K562 (cell line): ENCODE results near the gene CALR3. TPM values are rescaled to one million over a fixed set of nuclear protein-coding genes. Genes with fewer than 3 reads are reported as not detected.

Source experiments
- ATF6 ChIP-seq: sonication (generic); formaldehyde crosslinking; IDR thresholded peaks from 2 replicates; pipeline ENCODE4 v1.4.0; 2020; ENCODE audit warnings: mild to moderate bottlenecking, missing genetic modification reagents
- CBFA2T2 ChIP-seq: fragments of 450-650 bp; conservative IDR thresholded peaks from 2 replicates; pipeline ENCODE4 v1.6.1; 2017; ENCODE audit warnings: mild to moderate bottlenecking
- CBFA2T3 ChIP-seq: fragments of 450-650 bp; IDR thresholded peaks from 2 replicates; pipeline ENCODE4 v1.6.1; 2017
- CHD1 ChIP-seq: fragments of 200-600 bp; sonication (generic); IDR thresholded peaks from one replicate; pipeline ENCODE4 v1.6.1; 2012; ENCODE audit warnings: mild to moderate bottlenecking, moderate library complexity, low read length, inconsistent platforms
- EP300 ChIP-seq: IDR thresholded peaks from 2 replicates; pipeline ENCODE4 v1.6.1; 2012; ENCODE audit warnings: low read length, improper control_type of control experiment
- ESRRA ChIP-seq: fragments of 450-650 bp; IDR thresholded peaks from 2 replicates; pipeline ENCODE4 v1.6.1; 2014; ENCODE audit warnings: low read depth, mild to moderate bottlenecking, moderate library complexity, borderline replicate concordance
- FOSL1 ChIP-seq: fragments of 200-800 bp; sonication (Bioruptor generic); conservative IDR thresholded peaks from 2 replicates; pipeline ENCODE4 v1.6.1; 2016; ENCODE audit warnings: missing genetic modification characterization, missing compliant biosample characterization
- GATA2 ChIP-seq: sonication (generic); formaldehyde crosslinking; IDR thresholded peaks from 2 replicates; pipeline ENCODE4 v1.4.0; 2020; ENCODE audit warnings: mild to moderate bottlenecking, missing genetic modification reagents
- HDAC2 ChIP-seq: fragments of 450-650 bp; IDR thresholded peaks from 2 replicates; pipeline ENCODE4 v1.6.1; 2016; ENCODE audit warnings: mild to moderate bottlenecking
- HIVEP1 ChIP-seq: fragments of 250-450 bp; sonication (Bioruptor Pico); IDR thresholded peaks from 2 replicates; pipeline ENCODE4 v1.4.0; 2020; ENCODE audit warnings: mild to moderate bottlenecking
- JUND ChIP-seq, 2 experiments: IDR thresholded peaks; 2 replicates in 1 of 2; 3 replicates in 1 of 2; pipeline ENCODE4 v1.6.1; 2011; ENCODE audit warnings: borderline replicate concordance in 2 of 2, low read depth in 2 of 2, low read length in 2 of 2, improper control_type of control experiment in 1 of 2, missing biosample characterization in 1 of 2, missing genetic modification characterization in 1 of 2, missing genetic modification reagents in 1 of 2
- MBD2 ChIP-seq: sonication (generic); IDR thresholded peaks from 2 replicates; pipeline ENCODE4 v1.6.1; 2016; ENCODE audit warnings: low read depth, borderline replicate concordance
- MEIS2 ChIP-seq: fragments of 450-650 bp; IDR thresholded peaks from 2 replicates; pipeline ENCODE4 v1.6.1; 2014; ENCODE audit warnings: mild to moderate bottlenecking; ENCODE audit not compliant: partially characterized antibody
- MTA2 ChIP-seq: fragments of 450-650 bp; IDR thresholded peaks from 2 replicates; pipeline ENCODE4 v1.6.1; 2016; ENCODE audit warnings: low read depth
- NR4A1 ChIP-seq, 2 experiments: fragments of 250-450 bp in 1 of 2; fragments of 450-650 bp in 1 of 2; sonication (Bioruptor Pico) in 1 of 2; IDR thresholded peaks; 2 replicates each; pipeline versions ENCODE4 v1.4.0 to v1.6.1; 2016 to 2020; ENCODE audit warnings: mild to moderate bottlenecking in 2 of 2, missing compliant biosample characterization in 1 of 2, missing genetic modification characterization in 1 of 2, moderate library complexity in 1 of 2
- ZNF639 ChIP-seq, 2 experiments: fragments of 200-800 bp in 1 of 2; sonication (Bioruptor generic) in 1 of 2; sonication (generic) in 1 of 2; formaldehyde crosslinking in 1 of 2; IDR thresholded peaks in 1 of 2; conservative IDR thresholded peaks in 1 of 2; 2 replicates each; pipeline versions ENCODE4 v1.5.0 to v1.6.1; 2016 to 2020; ENCODE audit warnings: missing compliant biosample characterization in 1 of 2, missing genetic modification characterization in 1 of 2, missing genetic modification reagents in 1 of 2
- polyA plus RNA-seq, 8 experiments: library from polyadenylated mRNA; depleted of rRNA in 4 of 8; stranded (reverse) in 5 of 8; unstranded in 3 of 8; fragments of >200 nt; fragmentation: Nextera tagmentation in 2 of 8; fragmentation: Illumina TruSeq in 1 of 8; extraction: Ambion mirVana in 2 of 8; extraction: Trizol in 1 of 8; gene quantifications; 2 replicates each; pipeline versions ENCODE4 v1.2.1 to v1.2.3, GENCODE V29; 2011 to 2014; ENCODE audit warnings: inconsistent platforms in 1 of 8, missing spikeins in 1 of 8
- total RNA-seq, 7 experiments: library from RNA; depleted of rRNA in 6 of 7; stranded (reverse); fragments of >200 nt in 6 of 7; fragmentation: Illumina TruSeq in 2 of 7; extraction: Trizol in 2 of 7; gene quantifications; 2 replicates each; pipeline versions ENCODE4 v1.2.1 to v1.2.3, GENCODE V29; 2011 to 2021; ENCODE audit warnings: low replicate concordance in 1 of 7
- TF ChIP-seq, protein P1 (sequence below): sonication (generic); formaldehyde crosslinking; IDR thresholded peaks from 2 replicates; pipeline ENCODE4 v1.8.0; 2022; ENCODE audit warnings: missing genetic modification reagents, mild to moderate bottlenecking, moderate library complexity, borderline replicate concordance
- TF ChIP-seq, protein P2 (sequence below): fragments of 450-650 bp; IDR thresholded peaks from 2 replicates; pipeline ENCODE4 v1.6.1; 2016
- TF ChIP-seq, protein P3 (sequence below), 2 experiments: fragments of 450-650 bp; IDR thresholded peaks; 2 replicates each; pipeline ENCODE4 v1.6.1; 2016

The CALR3 gene
- total and polyA plus RNA-seq, 9 of the 15 experiments (the other 6 are each of a cell fraction or from before 2014, with no cell fraction given), result 0.15 to 0.41 (median 0.22) TPM; not detected in 4

- TF ChIP-seq, protein P1, sequence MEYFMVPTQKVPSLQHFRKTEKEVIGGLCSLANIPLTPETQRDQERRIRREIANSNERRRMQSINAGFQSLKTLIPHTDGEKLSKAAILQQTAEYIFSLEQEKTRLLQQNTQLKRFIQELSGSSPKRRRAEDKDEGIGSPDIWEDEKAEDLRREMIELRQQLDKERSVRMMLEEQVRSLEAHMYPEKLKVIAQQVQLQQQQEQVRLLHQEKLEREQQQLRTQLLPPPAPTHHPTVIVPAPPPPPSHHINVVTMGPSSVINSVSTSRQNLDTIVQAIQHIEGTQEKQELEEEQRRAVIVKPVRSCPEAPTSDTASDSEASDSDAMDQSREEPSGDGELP (CRISPR knock-in tag), result peak; percentile 24; the same call in 1 of the 2 replicates
- no peak for TF ChIP-seq ATF6 (CRISPR knock-in tag)
- no peak for TF ChIP-seq FOSL1 (tag)
- TF ChIP-seq CHD1, result no peak
- TF ChIP-seq HIVEP1, result 0 out of 2 replicates have a peak, but pooled peaks have one; percentile 15
- TF ChIP-seq HDAC2, result peak; percentile 72; the same call in 1 of the 2 replicates
- TF ChIP-seq, protein P2, sequence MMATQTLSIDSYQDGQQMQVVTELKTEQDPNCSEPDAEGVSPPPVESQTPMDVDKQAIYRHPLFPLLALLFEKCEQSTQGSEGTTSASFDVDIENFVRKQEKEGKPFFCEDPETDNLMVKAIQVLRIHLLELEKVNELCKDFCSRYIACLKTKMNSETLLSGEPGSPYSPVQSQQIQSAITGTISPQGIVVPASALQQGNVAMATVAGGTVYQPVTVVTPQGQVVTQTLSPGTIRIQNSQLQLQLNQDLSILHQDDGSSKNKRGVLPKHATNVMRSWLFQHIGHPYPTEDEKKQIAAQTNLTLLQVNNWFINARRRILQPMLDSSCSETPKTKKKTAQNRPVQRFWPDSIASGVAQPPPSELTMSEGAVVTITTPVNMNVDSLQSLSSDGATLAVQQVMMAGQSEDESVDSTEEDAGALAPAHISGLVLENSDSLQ, result peak; percentile 43; the same call in 1 of the 2 replicates
- peak; percentile 72 for TF ChIP-seq GATA2
- peak; percentile 85 for TF ChIP-seq CBFA2T2
- TF ChIP-seq ESRRA, result peak; percentile 96
- peak; percentile 47 for TF ChIP-seq MEIS2
- TF ChIP-seq, protein P3, sequence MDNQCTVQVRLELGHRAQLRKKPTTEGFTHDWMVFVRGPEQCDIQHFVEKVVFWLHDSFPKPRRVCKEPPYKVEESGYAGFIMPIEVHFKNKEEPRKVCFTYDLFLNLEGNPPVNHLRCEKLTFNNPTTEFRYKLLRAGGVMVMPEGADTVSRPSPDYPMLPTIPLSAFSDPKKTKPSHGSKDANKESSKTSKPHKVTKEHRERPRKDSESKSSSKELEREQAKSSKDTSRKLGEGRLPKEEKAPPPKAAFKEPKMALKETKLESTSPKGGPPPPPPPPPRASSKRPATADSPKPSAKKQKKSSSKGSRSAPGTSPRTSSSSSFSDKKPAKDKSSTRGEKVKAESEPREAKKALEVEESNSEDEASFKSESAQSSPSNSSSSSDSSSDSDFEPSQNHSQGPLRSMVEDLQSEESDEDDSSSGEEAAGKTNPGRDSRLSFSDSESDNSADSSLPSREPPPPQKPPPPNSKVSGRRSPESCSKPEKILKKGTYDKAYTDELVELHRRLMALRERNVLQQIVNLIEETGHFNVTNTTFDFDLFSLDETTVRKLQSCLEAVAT (IDR thresholded peaks at IDR 0.05), result peak in 1 of 2 experiments; percentile 70; a peak in 1 of 4 replicates
- 0 out of 4 replicates have a peak, but pooled peaks of 1 of the 2 experiments have one; percentile 29 for TF ChIP-seq ZNF639 (CRISPR knock-in tag; conservative IDR thresholded peaks at IDR 0.05 in 1 of 2, IDR thresholded peaks at IDR 0.05 in 1 of 2)
- peak; percentile 32; the same call in 1 of the 2 replicates for TF ChIP-seq JUND (IDR thresholded peaks at IDR 0.05; ENCODE audit: borderline replicate concordance, low read depth, low read length)
- no peak; the same call in 2 of the 3 replicates for TF ChIP-seq JUND (tag; IDR thresholded peaks at IDR 0.05; ENCODE audit: borderline replicate concordance, low read depth, low read length)
- peak; percentile 90 for TF ChIP-seq CBFA2T3
- 0 out of 2 replicates have a peak, but pooled peaks have one; percentile 38 for TF ChIP-seq NR4A1 (CRISPR knock-in tag; IDR thresholded peaks at IDR 0.05)
- TF ChIP-seq NR4A1 (tag; IDR thresholded peaks at IDR 0.05), result no peak
- 0 out of 2 replicates have a peak, but pooled peaks have one; percentile 24 for TF ChIP-seq MBD2
- TF ChIP-seq EP300, result peak; percentile 52; the same call in 1 of the 2 replicates
- peak; percentile 54; the same call in 1 of the 2 replicates for TF ChIP-seq MTA2
These were observed 31.9 kb downstream of the CALR3 start (continued) for GRCh38 chr19:16463991-16464575.
